GM20431 (cell line): ENCODE measurements around the gene MARS1.

Experiments used
- in situ Hi-C: fragments of 300-500 bp; cut with MseI, MboI; formaldehyde crosslinking; loops from one replicate; pipeline ENCODE4 v1.15.0; 2020; ENCODE audit warnings: low sequenced_read_pairs; ENCODE audit not compliant: unreplicated experiment

The MARS1 gene

DNA sequence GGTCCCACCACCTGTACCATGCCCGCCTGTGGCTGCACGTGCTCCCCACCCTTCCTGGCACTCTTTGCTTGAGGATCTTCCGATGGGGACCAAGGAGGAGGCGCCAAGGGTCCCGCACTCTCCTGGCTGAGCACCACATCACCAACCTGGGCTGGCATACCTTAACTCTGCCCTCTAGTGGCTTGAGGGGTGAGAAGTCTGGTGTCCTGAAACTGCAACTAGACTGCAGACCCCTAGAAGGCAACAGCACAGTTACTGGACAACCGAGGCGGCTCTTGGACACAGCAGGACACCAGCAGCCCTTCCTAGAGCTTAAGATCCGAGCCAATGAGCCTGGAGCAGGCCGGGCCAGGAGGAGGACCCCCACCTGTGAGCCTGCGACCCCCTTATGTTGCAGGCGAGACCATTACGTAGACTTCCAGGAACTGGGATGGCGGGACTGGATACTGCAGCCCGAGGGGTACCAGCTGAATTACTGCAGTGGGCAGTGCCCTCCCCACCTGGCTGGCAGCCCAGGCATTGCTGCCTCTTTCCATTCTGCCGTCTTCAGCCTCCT, 31.6 kb upstream of the MARS1 start:
- in situ Hi-C loops = loop anchor here (10.0 kb wide), 1 partner anchor 191 kb away; no protein-coding TSS in a partner anchor

DNA sequence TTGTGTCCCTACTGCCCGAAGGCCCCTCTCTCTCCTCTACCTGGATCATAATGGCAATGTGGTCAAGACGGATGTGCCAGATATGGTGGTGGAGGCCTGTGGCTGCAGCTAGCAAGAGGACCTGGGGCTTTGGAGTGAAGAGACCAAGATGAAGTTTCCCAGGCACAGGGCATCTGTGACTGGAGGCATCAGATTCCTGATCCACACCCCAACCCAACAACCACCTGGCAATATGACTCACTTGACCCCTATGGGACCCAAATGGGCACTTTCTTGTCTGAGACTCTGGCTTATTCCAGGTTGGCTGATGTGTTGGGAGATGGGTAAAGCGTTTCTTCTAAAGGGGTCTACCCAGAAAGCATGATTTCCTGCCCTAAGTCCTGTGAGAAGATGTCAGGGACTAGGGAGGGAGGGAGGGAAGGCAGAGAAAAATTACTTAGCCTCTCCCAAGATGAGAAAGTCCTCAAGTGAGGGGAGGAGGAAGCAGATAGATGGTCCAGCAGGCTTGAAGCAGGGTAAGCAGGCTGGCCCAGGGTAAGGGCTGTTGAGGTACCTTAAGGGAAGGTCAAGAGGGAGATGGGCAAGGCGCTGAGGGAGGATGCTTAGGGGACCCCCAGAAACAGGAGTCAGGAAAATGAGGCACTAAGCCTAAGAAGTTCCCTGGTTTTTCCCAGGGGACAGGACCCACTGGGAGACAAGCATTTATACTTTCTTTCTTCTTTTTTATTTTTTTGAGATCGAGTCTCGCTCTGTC, 31.0 kb upstream of the MARS1 start:
- in situ Hi-C loops = loop anchor here (10.0 kb wide), 1 partner anchor 192 kb away; no protein-coding TSS in a partner anchor

DNA sequence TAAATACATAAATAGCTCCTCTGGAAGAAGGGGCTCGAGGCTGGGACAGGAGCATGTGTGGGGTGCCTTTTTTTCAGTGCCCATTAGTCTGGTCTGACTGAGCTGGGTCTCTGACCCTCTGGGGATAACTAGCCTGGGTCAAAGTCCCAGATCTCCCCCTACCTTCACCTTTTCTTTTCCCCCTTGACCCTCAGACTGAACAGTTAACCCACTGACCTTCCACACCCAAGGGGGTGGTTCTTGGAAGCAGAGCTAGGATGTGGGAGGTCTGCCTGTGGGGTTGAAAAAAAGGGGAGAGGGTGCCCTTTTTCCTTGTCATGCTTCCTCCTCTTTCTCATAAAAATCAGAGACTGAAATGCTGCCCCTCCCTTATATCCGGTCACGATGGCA, 29.2 kb upstream of the MARS1 start:
- in situ Hi-C loops = loop anchor here (10.0 kb wide), 1 partner anchor 194 kb away; no protein-coding TSS in a partner anchor

DNA sequence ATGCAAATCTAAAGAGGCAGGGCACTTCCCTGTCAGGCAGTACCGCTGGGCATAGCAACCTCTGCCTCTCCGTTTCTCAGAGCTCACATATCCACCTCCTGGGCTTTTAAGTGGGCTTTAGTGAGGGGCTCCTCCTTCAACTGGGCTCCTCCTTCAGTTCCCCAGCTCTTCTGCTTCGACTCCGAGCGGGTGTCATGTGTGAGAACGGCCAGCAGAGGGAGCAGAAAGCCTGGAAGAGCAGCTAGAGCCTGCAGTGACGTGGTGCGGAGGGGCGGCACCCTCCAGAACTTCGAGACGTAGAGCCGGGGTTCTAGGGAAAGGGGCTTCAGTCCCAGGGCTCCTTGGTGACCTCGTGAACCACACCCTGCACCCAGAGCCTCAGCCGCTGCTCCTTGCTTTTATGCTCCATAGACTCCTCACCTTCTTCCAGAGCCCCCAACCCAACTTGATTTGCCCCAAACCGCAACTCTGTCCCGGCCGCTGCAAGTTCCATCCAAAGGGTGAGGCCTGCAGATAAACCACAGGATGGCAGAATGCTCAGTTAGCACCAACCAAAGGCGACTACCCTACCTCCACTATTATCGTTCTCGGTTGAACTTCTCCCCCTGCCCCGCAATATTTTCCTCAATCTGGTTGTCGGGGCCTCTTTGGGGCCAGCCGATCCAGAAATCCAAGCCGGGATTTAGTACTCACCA, 28.7 kb upstream of the MARS1 start:
- in situ Hi-C loops = loop anchor here (10.0 kb wide), 1 partner anchor 194 kb away; no protein-coding TSS in a partner anchor

DNA sequence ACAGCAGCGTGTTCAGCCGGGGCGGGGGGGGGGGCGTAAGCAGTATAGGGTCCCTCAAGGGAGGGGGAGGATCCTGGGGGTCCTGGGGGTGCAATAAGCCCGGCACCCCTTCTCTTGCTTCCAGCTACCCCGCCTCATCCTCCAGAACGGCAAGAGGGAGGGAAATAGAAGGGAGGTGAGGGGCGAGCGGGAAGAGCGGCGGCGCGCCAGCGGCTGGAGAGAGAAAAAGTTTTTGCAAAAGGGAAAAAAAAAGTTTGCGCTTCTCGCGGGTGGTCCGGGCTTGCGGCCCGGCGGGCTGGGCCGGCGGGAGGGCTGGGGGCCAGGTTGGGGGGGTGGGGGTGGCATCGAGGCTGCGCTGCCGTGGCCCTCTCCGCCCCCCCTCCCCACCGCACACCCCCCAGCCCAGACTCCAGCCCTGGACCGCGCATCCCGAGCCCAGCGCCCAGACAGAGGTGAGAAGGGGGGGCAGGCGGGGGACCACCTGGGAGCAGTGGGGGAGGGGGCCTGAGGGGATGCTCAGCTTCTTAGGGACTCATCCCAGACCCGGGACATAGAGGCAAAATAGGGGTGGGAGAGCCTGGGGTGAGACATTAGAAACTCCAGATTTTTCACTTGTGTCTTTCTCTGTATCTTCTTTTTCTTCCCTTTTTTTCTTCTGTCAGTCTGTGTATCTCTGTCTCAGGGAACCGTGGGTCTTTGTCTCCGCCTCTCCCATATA, 28.0 kb upstream of the MARS1 start, which contains the start of gene GLI1:
GLI1 (plus strand) TSS at position 36 of the 718 bp plus-strand sequence. CDS start 3,907 bp downstream, outside the sequence.
- in situ Hi-C loops = loop anchor here (10.0 kb wide), 1 partner anchor 195 kb away; no protein-coding TSS in a partner anchor

DNA sequence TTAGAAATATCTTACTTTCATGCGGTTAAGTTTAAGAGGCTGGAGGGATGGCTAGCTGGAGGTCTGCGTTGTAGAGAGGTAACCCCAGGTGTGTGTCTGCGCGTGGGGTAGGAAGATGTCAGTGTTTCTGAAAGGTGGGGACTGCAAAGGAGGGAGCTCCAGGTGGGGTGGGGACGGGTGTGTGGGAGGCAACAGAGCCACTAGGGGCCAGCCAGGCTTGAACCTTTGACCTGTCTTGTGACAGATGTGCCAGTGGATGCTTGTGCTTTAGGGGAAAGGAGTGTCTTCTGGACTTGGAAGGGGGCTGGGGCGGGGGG, 27.4 kb upstream of the MARS1 start:
- in situ Hi-C loops = no loop called here

DNA sequence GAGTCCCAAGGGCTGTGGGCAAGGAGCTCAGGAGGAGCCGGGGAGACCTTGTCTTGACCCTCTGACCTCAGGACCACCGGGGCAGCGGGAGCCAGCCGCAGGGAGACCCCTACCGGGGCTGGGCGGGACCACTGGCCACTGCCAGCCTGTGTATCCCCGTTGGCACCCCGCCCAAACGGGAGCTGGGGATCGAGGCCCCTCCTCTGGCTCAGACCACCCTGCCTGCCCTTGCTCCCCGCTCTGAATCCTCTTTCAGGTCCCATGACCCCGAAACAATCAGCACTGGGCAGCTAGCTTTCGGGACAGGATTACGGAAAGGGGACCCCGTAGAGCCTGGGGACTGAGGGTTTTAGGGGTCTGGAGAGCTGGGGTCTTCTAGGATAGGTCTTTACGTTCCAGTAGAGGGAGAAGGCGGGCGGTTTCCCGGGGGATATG, 27.0 kb upstream of the MARS1 start:
- in situ Hi-C loops = no loop called here

DNA sequence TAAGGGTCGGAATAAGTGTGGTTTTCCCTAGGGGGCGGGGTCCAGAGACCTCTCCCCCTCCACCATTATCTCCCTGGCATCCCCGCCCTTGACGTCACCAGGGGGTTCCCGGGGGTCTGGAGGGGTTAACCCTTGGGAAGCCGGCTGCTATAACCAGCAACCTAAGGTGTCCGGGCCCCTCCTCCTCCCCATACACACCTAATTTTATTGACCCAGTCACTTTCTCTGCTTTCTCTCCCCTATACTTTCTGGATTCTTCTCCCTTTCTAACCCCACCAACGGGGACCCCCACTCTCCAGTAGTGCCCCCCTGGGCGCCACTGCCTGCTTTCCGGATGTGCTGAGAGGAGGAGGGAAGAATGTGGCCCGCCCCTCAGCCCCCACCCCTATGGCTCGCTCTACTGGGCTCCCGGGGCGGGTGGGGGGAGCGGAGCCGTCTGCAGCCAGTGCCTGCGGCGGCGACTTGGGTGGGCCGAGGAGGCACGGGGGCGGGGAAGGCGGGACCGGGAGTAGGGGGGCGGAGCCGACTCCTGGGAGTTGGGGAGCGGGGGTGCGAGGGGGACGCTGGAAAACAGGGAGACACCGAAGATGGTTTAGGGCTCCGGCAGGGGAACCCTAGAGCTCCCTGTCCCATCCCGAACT, 26.5 kb upstream of the MARS1 start:
- in situ Hi-C loops = no loop called here

DNA sequence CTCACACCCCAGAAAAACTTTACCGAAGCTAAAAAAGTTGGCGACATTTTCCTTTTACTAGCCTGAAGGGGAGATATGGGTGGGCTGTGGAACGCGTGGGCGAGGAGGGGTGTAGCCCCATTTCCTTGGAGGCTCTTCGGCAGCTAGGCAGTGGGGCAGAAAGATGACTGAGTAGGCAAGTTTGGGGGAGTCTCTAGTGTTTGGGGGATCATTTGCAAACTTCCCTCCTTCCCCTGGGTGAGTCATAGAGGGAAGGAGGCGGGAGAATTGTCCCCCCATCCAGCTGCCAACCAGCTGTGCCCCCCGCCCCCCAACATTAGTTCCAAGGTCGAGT, 26.0 kb upstream of the MARS1 start:
- in situ Hi-C loops = no loop called here

DNA sequence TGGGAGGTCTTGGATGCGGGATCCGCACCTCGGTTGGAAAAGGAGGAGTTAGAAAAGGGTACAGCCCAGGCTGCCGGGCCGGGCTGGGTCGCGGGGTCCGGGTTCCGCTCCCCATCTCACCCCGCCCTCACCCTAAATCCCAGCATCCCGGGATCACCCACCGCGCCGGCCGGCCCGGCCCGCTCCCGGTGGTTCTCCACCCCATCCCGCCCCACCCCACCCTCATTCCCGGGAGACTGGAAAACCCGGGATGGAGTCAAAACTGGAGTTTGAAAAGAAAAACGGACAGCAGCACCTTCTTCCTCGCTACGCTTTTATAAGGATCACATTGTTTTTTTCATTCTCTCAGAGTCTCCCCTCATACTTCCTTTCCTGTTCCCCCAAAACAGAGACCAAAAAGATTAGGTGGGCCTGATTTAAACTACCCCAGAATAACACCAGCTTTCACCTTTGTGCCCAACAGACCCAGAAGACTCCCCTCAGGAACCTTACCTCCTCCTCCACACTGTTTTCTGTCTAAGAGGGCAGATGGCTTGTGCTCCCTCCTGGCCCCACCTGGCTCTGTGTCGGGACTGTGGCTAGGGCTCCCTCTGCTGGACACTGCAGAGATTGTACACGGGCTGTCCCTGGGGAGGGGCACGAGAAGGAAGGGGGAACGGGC, 25.5 kb upstream of the MARS1 start:
- in situ Hi-C loops = no loop called here

DNA sequence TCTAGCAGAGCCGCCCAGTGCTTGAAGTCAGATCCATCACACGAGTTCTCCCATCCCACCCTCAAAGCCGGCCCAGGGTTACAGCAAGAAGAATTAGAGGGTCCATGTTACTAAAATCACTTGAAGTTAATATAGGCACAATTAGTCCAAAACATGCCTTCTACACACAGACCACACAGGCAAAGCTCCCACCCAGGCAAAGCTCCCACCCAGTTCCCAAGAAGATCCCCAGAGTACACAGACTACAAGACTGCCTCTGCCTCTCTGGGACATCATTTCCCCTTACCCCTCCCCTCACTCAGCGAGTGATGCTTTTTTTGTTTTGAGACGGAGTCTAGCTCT, 25.0 kb upstream of the MARS1 start:
- in situ Hi-C loops = no loop called here

DNA sequence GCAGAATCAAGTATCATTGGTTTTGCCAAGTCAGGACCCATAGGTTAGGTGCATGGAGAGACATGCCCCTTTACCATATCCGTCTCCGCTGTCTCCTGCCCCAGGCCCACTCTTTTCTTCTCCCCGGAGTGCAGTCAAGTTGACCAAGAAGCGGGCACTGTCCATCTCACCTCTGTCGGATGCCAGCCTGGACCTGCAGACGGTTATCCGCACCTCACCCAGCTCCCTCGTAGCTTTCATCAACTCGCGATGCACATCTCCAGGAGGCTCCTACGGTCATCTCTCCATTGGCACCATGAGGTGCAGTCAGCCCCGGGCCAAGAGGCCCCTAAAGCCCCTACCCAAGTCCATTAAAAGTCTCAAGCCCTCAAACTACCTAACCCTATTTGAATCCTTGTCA, 23.3 kb upstream of the MARS1 start:
- in situ Hi-C loops = no loop called here

DNA sequence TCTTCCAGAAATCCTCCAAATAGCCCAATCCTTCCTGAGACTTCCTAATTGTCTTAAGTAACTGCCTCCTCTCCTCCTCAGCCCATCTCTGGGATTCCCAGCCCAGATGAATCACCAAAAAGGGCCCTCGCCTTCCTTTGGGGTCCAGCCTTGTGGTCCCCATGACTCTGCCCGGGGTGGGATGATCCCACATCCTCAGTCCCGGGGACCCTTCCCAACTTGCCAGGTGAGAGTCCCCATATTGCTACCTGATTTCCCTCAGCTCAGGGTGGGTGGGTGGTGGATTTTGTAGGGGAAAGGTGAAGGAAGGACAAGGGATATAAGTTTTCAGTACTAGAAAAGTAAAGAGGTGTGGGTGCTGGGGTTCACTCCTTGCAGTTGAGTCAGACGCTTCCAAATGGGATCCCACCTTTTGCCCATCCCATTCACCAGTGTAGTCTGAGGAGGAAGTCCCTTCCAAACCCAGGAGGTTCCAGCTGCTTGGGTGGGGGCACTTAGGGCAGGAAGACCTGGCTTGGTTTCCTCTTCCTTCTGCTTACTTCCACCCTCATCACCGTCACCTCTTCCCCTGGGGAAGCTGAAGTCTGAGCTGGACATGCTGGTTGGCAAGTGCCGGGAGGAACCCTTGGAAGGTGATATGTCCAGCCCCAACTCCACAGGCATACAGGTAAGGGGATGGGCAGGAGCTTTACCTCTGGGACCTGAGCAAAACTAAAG, 22.7 kb upstream of the MARS1 start:
- in situ Hi-C loops = no loop called here

DNA sequence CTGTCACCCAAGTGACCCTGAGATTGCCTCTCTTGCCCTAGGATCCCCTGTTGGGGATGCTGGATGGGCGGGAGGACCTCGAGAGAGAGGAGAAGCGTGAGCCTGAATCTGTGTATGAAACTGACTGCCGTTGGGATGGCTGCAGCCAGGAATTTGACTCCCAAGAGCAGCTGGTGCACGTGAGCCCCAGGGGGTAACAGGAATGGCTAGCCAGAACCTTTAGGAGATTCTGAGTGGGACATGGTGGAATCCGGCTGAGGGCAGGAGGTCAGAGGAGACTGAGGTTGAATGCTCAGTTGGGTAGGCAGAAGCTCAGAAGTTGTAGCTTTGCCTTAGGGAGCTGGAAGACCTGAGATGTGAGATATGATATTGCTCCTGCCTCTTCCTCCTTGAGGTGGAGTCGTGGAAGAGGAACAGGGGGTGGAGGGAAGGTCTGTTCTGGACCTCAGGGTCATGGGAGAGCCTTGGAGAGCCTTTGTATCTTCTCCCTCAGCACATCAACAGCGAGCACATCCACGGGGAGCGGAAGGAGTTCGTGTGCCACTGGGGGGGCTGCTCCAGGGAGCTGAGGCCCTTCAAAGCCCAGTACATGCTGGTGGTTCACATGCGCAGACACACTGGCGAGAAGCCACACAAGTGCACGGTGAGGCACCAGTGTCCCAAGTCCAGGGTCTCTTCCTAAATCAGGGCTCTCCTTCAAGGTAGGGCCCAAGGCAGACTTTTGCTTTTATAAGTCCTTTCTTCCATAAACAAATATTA, 21.9 kb upstream of the MARS1 start:
- in situ Hi-C loops = no loop called here

DNA sequence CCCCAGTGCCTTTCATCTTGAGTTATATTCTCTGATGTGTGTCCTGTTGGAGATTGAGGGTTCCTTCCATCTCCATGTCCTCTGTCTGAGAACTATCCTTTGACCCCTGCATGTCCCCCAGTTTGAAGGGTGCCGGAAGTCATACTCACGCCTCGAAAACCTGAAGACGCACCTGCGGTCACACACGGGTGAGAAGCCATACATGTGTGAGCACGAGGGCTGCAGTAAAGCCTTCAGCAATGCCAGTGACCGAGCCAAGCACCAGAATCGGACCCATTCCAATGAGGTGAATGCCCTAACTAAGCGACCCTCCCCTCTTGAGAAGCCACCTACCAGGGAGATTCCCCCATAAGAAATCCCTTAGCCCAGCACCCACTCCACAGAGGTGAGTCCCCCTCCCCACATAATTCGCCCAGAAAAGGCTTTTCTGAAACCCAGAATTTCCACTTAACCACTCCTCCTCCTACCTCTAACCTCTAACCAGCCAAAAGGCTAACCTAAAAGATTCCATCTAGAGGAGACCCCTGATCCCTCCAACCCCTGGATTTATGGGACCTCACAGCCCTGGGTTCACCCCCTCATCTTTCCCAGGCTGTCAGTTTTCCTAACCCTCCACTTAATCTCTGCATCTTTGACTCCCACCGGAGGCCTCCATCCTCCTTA, 20.5 kb upstream of the MARS1 start:
- in situ Hi-C loops = no loop called here

DNA sequence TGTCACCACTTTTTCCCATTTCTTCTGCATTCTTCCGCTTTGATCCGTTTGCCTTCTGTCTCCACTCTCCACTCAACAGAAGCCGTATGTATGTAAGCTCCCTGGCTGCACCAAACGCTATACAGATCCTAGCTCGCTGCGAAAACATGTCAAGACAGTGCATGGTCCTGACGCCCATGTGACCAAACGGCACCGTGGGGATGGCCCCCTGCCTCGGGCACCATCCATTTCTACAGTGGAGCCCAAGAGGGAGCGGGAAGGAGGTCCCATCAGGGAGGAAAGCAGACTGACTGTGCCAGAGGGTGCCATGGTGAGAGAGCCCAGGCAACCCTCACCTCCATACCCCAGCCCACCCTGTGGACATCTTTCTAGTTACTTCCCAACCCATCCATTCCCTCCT, 20.0 kb upstream of the MARS1 start:
- in situ Hi-C loops = no loop called here

DNA sequence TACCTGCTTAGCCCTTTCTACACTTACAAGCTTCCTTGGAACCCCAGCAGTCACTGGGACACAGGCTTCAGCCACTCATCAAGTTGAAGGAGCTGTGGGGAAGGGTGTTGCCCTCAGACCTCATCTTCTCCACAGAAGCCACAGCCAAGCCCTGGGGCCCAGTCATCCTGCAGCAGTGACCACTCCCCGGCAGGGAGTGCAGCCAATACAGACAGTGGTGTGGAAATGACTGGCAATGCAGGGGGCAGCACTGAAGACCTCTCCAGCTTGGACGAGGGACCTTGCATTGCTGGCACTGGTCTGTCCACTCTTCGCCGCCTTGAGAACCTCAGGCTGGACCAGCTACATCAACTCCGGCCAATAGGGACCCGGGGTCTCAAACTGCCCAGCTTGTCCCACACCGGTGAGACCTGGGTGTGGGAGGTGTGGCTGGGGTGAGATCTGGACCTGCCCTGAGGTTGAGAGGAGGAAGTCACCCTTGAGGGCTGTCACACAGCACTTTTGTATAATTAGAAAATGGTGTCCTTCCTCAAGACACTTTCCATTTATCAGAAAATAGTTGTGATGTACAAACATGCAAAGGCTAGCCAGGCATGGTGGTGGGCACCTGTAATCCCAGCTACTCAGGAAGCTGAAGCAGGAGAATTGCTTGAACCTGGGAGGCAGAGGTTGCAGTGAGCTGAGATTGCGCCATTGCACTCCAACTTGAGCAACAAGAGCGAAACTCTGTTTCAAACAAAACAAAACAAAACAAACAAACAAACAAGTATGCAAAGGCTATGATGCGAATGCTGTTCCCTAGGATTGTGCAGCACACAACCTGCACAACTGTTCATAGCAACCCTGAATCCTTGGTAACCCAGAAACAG, 18.3 kb upstream of the MARS1 start:
- in situ Hi-C loops = no loop called here
